Measurements from ENCODE around the gene ADIG. TPM values are rescaled to one million over a fixed set of nuclear protein-coding genes. Genes with fewer than 3 reads are reported as not detected.

ADIG gene
- total RNA-seq, 1 donor from 2014 or later, result not detected

DNA sequence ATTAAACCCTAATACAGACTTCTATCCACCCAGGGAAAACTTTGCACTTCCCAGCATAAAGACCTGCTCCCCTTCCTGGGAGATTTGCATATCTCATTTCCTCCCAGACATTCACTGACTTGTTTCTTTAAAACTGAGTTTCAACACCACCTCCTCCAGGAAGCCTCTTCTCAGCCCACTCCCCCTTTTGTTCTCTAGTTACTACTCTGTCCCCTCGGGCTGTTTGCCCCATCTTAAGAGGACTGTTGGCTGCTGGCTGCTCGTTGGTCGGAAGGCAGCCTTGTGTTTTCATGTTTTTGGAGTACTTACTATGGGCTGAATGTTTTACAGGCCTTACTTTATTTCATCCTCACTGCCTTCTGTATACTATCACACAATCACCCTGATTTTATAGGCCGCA is 27.2 kb downstream of the ADIG start:
- H3K9me3 Mint-ChIP-seq (ENCODE audit: unreplicated experiment), result no peaks in the 10 kb centered on the region
- no peak overlapping the region for H3K27ac Mint-ChIP-seq (ENCODE audit: unreplicated experiment)
- no peaks in the 10 kb centered on the region for H3K36me3 Mint-ChIP-seq (ENCODE audit: unreplicated experiment)
- no peak for DNase-seq
- TF ChIP-seq, protein P1, sequence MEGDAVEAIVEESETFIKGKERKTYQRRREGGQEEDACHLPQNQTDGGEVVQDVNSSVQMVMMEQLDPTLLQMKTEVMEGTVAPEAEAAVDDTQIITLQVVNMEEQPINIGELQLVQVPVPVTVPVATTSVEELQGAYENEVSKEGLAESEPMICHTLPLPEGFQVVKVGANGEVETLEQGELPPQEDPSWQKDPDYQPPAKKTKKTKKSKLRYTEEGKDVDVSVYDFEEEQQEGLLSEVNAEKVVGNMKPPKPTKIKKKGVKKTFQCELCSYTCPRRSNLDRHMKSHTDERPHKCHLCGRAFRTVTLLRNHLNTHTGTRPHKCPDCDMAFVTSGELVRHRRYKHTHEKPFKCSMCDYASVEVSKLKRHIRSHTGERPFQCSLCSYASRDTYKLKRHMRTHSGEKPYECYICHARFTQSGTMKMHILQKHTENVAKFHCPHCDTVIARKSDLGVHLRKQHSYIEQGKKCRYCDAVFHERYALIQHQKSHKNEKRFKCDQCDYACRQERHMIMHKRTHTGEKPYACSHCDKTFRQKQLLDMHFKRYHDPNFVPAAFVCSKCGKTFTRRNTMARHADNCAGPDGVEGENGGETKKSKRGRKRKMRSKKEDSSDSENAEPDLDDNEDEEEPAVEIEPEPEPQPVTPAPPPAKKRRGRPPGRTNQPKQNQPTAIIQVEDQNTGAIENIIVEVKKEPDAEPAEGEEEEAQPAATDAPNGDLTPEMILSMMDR (IDR thresholded peaks at IDR 0.05; ENCODE audit: partially characterized antibody, unreplicated experiment), result no peak
- H3K27me3 Mint-ChIP-seq (ENCODE audit: unreplicated experiment), result peaks cover 2% of the 10 kb centered on the region
- no peaks in the 10 kb centered on the region for H3K4me1 Mint-ChIP-seq (ENCODE audit: low read depth, unreplicated experiment)
- H3K4me3 Mint-ChIP-seq (ENCODE audit: unreplicated experiment), result no peak overlapping the region

DNA sequence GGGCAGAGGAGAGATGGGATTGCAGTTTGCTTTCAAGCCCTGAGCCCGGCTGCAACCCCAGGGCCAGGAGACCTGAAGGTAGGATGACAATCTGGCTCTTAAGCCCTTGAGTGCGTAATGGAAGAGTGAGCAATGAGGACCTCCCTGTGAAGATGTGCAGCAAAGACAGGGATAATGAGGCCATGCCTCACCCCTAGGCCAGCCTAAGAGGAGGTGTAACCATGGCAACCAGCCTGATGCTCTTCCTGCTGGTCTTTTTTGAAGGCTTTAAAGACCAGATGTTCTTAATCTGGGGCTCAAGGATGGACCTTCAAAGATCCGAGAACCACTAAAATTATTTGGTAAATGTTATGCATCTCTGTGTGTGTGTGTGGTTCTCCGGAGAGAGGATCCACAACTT is 28.8 kb downstream of the ADIG start:
- H3K4me3 Mint-ChIP-seq (ENCODE audit: unreplicated experiment), result no peak overlapping the region
- H3K27me3 Mint-ChIP-seq (ENCODE audit: unreplicated experiment), result no peaks in the 10 kb centered on the region
- no peaks in the 10 kb centered on the region for H3K4me1 Mint-ChIP-seq (ENCODE audit: low read depth, unreplicated experiment)
- H3K27ac Mint-ChIP-seq (ENCODE audit: unreplicated experiment), result no peak overlapping the region
- TF ChIP-seq, protein P1 (IDR thresholded peaks at IDR 0.05; ENCODE audit: partially characterized antibody, unreplicated experiment), result no peak
- no peaks in the 10 kb centered on the region for H3K36me3 Mint-ChIP-seq (ENCODE audit: unreplicated experiment)
- no peaks in the 10 kb centered on the region for H3K9me3 Mint-ChIP-seq (ENCODE audit: unreplicated experiment)
- no peak for DNase-seq

DNA sequence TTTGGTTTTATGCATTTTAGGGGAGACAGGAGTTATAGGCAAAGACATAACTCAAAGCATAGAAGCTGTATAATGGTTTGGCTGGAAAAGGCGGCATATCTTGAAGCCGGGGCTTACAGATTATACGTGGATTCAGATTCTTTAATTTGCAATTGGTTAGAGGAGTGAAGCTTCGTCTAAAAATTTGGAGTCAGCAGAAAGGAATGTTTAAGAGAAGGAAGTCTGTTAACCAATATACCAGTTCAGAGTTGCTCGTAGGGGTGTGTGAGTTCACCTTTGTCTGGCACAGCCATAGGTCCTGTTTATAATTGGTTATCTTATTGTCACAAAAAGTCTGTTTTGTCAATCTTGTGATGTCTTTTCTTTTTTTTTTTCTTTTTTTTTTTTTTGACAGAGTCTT is 29.5 kb downstream of the ADIG start:
- no peak overlapping the region for H3K27ac Mint-ChIP-seq (ENCODE audit: unreplicated experiment)
- DNase-seq, result no peak
- H3K36me3 Mint-ChIP-seq (ENCODE audit: unreplicated experiment), result no peaks in the 10 kb centered on the region
- TF ChIP-seq, protein P1 (IDR thresholded peaks at IDR 0.05; ENCODE audit: partially characterized antibody, unreplicated experiment), result no peak
- no peaks in the 10 kb centered on the region for H3K9me3 Mint-ChIP-seq (ENCODE audit: unreplicated experiment)
- no peaks in the 10 kb centered on the region for H3K27me3 Mint-ChIP-seq (ENCODE audit: unreplicated experiment)
- H3K4me1 Mint-ChIP-seq (ENCODE audit: low read depth, unreplicated experiment), result no peaks in the 10 kb centered on the region
- no peak overlapping the region for H3K4me3 Mint-ChIP-seq (ENCODE audit: unreplicated experiment)

DNA sequence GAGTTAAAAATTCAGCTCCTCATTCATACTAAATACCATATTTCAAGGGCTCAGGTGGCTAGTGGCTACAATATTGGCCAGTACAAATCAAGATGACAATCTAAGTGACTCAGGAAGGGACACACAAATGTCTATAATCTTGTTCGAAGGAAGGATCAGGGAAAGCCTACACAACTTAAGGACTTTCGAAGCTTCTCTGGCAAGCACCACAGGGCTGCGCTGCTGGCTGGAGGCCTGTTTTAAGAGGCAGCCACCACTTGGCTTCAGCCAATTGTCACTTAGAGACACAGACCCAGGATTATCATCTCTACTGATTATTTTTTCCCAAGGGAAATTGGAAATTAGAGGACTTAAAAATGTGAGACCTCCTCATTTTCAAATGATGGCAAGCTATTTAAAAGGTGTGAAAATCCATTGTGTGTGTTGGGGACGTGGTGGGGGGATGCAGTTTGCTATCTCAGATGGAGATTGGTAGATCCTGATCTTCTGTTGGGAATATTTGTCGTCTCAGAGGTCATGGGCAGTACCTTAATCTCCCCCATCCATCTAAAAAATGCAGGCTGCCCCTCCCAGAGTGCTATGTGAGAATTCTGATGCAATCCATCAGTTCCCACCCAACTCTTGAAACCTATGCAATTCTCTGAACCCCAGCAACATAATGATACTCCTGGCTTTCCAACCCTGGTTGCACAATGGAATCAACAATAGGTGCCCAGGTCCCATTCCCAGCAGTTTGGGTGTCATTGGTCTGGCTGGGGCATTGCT is 31.9 kb downstream of the ADIG start:
- Mint-ChIP-seq H3K27ac (ENCODE audit: unreplicated experiment) (no peak overlapping the region), H3K4me1 (ENCODE audit: low read depth, unreplicated experiment) (no peaks in the 10 kb centered on the region), H3K27me3 (ENCODE audit: unreplicated experiment) (no peaks in the 10 kb centered on the region), H3K4me3 (ENCODE audit: unreplicated experiment) (no peak overlapping the region), H3K9me3 (ENCODE audit: unreplicated experiment) (peaks cover 2% of the 10 kb centered on the region), H3K36me3 (ENCODE audit: unreplicated experiment) (peaks cover 4% of the 10 kb centered on the region)
- TF ChIP-seq, protein P1 (IDR thresholded peaks at IDR 0.05; ENCODE audit: partially characterized antibody, unreplicated experiment), result no peak
- no peak for DNase-seq

DNA sequence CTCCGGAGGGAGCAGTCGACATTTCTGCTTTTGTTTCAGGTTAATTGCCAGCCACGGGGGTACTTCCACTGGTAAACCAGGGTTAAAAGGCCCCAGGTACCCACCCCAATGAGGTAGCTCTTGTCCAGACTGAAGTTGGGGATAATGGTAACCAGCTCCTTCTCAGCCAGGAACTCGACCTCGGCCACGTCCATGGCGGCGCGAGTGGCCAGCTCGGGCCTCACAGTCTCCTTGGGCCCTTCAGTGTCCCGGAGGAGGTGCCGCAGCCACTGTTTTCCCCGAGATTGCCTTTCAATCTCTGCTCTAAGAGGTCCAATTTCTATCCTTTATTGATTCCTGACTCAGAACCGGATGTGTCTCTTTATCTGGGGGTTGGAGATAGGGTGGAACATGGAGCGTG is 34.3 kb downstream of the ADIG start:
- no peaks in the 10 kb centered on the region for H3K4me1 Mint-ChIP-seq (ENCODE audit: low read depth, unreplicated experiment)

More for the DNA sequence above, 34.3 kb downstream of the ADIG start:
- Mint-ChIP-seq H3K4me3 (ENCODE audit: unreplicated experiment) (no peak overlapping the region), H3K9me3 (ENCODE audit: unreplicated experiment) (peaks cover 2% of the 10 kb centered on the region), H3K36me3 (ENCODE audit: unreplicated experiment) (peaks cover 4% of the 10 kb centered on the region), H3K27ac (ENCODE audit: unreplicated experiment) (no peak overlapping the region), H3K27me3 (ENCODE audit: unreplicated experiment) (no peaks in the 10 kb centered on the region)
- DNase-seq, result no peak
- TF ChIP-seq, protein P1 (IDR thresholded peaks at IDR 0.05; ENCODE audit: partially characterized antibody, unreplicated experiment), result no peak
